ENCODE results near the gene TTC7B.

Gene TTC7B

DNA sequence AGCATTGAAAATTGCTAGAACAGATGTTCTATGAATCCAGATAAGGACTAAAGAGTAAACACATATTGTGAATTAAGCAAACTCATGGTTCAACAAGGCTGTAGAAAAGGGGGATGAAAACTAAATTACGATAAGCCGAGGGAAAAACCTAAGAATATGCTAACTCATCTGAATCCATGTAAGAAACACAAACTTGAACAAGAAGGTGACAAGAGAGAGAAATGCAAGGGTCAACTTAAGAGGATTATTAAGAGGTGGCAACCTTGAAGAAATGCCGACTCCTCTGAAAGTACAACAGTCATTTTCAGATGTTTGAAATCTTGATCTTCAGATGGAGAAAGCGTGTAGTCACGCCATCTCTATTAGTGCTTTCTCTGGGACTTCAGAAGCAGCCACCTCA lies 128.6 kb downstream of the TTC7B start:
- H3K4me3 ChIP-seq (ENCODE audit: low read depth, low read length) = no peak overlapping the region
- TF ChIP-seq, protein P1, sequence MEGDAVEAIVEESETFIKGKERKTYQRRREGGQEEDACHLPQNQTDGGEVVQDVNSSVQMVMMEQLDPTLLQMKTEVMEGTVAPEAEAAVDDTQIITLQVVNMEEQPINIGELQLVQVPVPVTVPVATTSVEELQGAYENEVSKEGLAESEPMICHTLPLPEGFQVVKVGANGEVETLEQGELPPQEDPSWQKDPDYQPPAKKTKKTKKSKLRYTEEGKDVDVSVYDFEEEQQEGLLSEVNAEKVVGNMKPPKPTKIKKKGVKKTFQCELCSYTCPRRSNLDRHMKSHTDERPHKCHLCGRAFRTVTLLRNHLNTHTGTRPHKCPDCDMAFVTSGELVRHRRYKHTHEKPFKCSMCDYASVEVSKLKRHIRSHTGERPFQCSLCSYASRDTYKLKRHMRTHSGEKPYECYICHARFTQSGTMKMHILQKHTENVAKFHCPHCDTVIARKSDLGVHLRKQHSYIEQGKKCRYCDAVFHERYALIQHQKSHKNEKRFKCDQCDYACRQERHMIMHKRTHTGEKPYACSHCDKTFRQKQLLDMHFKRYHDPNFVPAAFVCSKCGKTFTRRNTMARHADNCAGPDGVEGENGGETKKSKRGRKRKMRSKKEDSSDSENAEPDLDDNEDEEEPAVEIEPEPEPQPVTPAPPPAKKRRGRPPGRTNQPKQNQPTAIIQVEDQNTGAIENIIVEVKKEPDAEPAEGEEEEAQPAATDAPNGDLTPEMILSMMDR (IDR thresholded peaks at IDR 0.05; ENCODE audit: low read depth, low read length) = no peak
- TF ChIP-seq, protein P2, sequence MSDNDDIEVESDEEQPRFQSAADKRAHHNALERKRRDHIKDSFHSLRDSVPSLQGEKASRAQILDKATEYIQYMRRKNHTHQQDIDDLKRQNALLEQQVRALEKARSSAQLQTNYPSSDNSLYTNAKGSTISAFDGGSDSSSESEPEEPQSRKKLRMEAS (IDR thresholded peaks at IDR 0.05; ENCODE audit: low read depth, low read length) = no peak
- no peak for TF ChIP-seq POLR2A (IDR thresholded peaks at IDR 0.05; ENCODE audit: extremely low read depth, insufficient read length)
- DNase-seq (ENCODE audit: low read depth) = no peak

DNA sequence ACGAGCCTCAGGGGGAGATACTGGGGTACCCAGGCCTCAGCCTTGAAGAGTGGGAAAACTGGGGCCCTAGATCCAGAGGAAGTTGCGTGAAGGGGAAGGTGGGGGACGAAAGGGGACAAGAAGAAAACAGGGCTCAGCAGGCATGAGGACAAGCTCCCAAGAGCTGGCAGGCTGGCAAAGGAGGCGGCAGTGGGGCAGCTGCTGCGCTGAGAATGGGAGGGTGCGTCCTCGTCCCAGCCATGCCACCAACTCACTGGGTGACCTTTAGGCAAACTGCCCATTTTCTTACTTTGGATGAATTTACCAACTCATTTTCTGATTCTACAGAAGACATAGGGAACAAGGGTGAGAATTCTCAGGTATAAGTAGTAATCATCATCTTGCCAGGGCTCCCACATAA lies 133.6 kb downstream of the TTC7B start:
- no peak for DNase-seq (ENCODE audit: low read depth)
- TF ChIP-seq, protein P1 (IDR thresholded peaks at IDR 0.05; ENCODE audit: low read depth, low read length) = no peak
- no peak for TF ChIP-seq MYC (IDR thresholded peaks at IDR 0.05; ENCODE audit: low read depth, low read length)
- TF ChIP-seq POLR2A (IDR thresholded peaks at IDR 0.05; ENCODE audit: extremely low read depth, insufficient read length) = no peak
- TF ChIP-seq, protein P2 (IDR thresholded peaks at IDR 0.05; ENCODE audit: low read depth, low read length) = no peak
- H3K4me3 ChIP-seq (ENCODE audit: low read depth, low read length) = no peak overlapping the region

DNA sequence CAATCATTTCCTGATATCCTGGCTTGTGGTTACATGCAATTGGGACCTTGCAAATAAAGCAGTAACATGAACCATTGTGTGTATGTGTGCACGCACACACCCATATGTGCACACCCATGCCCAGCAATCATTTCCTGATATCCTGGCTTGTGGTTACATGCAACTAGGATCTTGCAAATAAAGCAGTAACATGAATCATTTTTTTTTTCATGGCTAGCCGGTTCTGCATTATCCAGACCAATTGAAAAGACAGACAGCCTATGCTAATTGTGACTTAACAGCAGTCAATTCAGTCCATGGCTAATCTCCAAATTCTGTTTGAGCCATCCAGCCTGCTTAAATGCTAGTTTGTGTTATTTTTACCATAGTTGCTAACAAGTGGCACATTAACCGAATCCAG lies 134.3 kb downstream of the TTC7B start:
- TF ChIP-seq, protein P1 (IDR thresholded peaks at IDR 0.05; ENCODE audit: low read depth, low read length) = no peak
- no peak for TF ChIP-seq MYC (IDR thresholded peaks at IDR 0.05; ENCODE audit: low read depth, low read length)
- TF ChIP-seq POLR2A (IDR thresholded peaks at IDR 0.05; ENCODE audit: extremely low read depth, insufficient read length) = no peak
- TF ChIP-seq, protein P2 (IDR thresholded peaks at IDR 0.05; ENCODE audit: low read depth, low read length) = no peak
- H3K4me3 ChIP-seq (ENCODE audit: low read depth, low read length) = no peak overlapping the region
- DNase-seq (ENCODE audit: low read depth) = no peak

DNA sequence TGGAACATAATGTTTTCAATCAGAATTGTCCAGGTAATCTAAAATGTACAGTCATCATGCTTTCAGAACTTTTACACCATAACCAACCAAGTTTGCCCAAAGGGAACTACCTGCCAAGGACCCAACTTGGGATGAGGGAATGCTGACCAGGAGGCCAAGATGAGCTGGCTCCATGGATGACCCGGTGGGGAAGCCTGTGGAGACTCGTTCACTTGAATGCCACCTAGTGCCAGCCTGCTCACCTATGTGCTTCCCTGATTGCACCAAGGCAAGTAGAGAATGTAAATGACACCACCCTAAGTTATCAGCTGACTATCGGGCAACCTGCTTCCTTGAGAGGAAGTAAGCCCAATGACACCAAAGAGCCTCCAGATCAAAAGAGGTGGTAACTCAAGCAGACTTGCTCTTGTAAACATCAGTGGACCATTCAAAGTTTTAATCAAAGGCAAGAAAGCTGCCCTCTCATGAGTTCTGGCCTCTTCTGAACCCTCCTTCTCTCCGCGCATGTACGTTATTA lies 137.3 kb downstream of the TTC7B start:
- DNase-seq (ENCODE audit: low read depth) = no peak
- H3K4me3 ChIP-seq (ENCODE audit: low read depth, low read length) = no peak overlapping the region
- TF ChIP-seq, protein P2 (IDR thresholded peaks at IDR 0.05; ENCODE audit: low read depth, low read length) = no peak
- no peak for TF ChIP-seq POLR2A (IDR thresholded peaks at IDR 0.05; ENCODE audit: extremely low read depth, insufficient read length)
- TF ChIP-seq, protein P1 (IDR thresholded peaks at IDR 0.05; ENCODE audit: low read depth, low read length) = no peak
- no peak for TF ChIP-seq MYC (IDR thresholded peaks at IDR 0.05; ENCODE audit: low read depth, low read length)

DNA sequence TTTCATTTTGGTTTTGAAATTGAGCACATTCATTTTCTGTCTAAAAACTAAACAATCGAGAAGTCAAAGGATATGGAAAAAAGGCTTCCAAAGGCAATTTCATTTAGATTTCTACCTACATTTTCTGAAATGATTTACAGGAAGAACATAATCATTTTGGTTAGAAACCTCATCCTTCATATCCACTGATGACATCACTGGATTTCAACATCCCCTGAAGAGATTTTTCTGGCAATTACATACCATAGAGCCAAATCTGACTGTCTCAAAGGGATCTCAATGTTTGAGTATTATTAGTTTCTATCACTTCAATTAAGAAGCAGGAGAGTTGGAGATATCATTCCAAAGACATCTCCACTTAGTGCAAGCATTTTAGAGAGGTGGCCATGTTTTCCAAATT lies 137.8 kb downstream of the TTC7B start:
- H3K4me3 ChIP-seq (ENCODE audit: low read depth, low read length) = no peak overlapping the region
- no peak for DNase-seq (ENCODE audit: low read depth)
- TF ChIP-seq, protein P2 (IDR thresholded peaks at IDR 0.05; ENCODE audit: low read depth, low read length) = no peak
- TF ChIP-seq, protein P1 (IDR thresholded peaks at IDR 0.05; ENCODE audit: low read depth, low read length) = no peak
- TF ChIP-seq MYC (IDR thresholded peaks at IDR 0.05; ENCODE audit: low read depth, low read length) = no peak
- TF ChIP-seq POLR2A (IDR thresholded peaks at IDR 0.05; ENCODE audit: extremely low read depth, insufficient read length) = no peak

Data from NB4 (cell line).